Kidney (tissue), 14 donors: ENCODE data around the gene MYL3. TPM values are rescaled to one million over a fixed set of nuclear protein-coding genes. Genes with fewer than 3 reads are reported as not detected.

Experiments used
- DNase-seq, 5 donors: peaks; one replicate each; pipeline ENCODE4 v3.0.0-alpha.2; 2013 to 2020
- FAIRE-seq: peaks from 2 replicates; lab custom pipeline; 2012; peaks lifted over from hg19 to GRCh38; lab: Jason Lieb, UNC
- H3K27ac ChIP-seq, 2 donors: one replicate each; pipeline ENCODE4 v1.7.0; 2013; ENCODE audit warnings: low read depth in 2 of 2, low read length in 2 of 2, inconsistent platforms in 1 of 2
- H3K27me3 ChIP-seq: one replicate; pipeline ENCODE4 v1.7.1; 2013; ENCODE audit warnings: low read length, inconsistent platforms; ENCODE audit not compliant: control insufficient read depth, insufficient read depth
- H3K36me3 ChIP-seq, 3 donors: one replicate each; pipeline versions ENCODE4 v1.7.0 to v1.7.1; 2013; ENCODE audit warnings: low read length in 3 of 3, control low read depth in 1 of 3, inconsistent platforms in 1 of 3; ENCODE audit not compliant: insufficient read depth in 3 of 3, control insufficient read depth in 2 of 3
- H3K4me1 ChIP-seq, 3 donors: one replicate each; pipeline versions ENCODE4 v1.7.0 to v1.7.1; 2013; ENCODE audit warnings: low read length in 3 of 3, inconsistent platforms in 1 of 3, low read depth in 1 of 3; ENCODE audit not compliant: control insufficient read depth in 2 of 3, insufficient read depth in 2 of 3
- H3K4me3 ChIP-seq, 3 donors: one replicate each; pipeline versions ENCODE4 v1.7.0 to v1.8.1; 2013; ENCODE audit warnings: low read length in 3 of 3, control low read depth in 1 of 3, inconsistent platforms in 1 of 3
- H3K9ac ChIP-seq, 3 donors: one replicate each; pipeline versions ENCODE4 v1.7.0 to v1.7.1; 2013; ENCODE audit warnings: low read length in 3 of 3, control low read depth in 1 of 3, inconsistent platforms in 1 of 3
- H3K9me3 ChIP-seq, 3 donors: one replicate each; pipeline versions ENCODE4 v1.7.0 to v1.7.1; 2013; ENCODE audit warnings: low read length in 3 of 3, control low read depth in 1 of 3, inconsistent platforms in 1 of 3; ENCODE audit not compliant: control insufficient read depth in 2 of 3, insufficient read depth in 1 of 3
- intact Hi-C: fragments of 100-400 bp; cut with DNase I; formaldehyde crosslinking; loops from one replicate; pipeline ENCODE4 v1.11.1; 2022
- polyA plus RNA-seq: library from polyadenylated mRNA; stranded (reverse); fragments of 350-450 nt; fragmentation: Illumina TruSeq; extraction: RNeasy Lipid Tissue Mini Kit (QIAGEN cat#74804); gene quantifications from one replicate; pipeline ENCODE4 v1.2.3, GENCODE V29; 2014; ENCODE audit warnings: low read depth, low replicate concordance; ENCODE audit not compliant: insufficient read depth
- total RNA-seq: library from RNA; stranded (reverse); fragmentation: NEBNext Ultra II Directional; extraction: Animal tissue kit (Norgen Biotek cat#: 25700); gene quantifications from one replicate; pipeline ENCODE4 v1.2.1, GENCODE V29; 2021
- TF ChIP-seq, protein P1 (sequence below): IDR thresholded peaks from 3 replicates; pipeline ENCODE4 v1.5.1; 2012; ENCODE audit warnings: mild to moderate bottlenecking, moderate library complexity, borderline replicate concordance; ENCODE audit not compliant: insufficient read depth; ENCODE audit errors: extremely low read depth
- donor health status: control.
- donor health status: control.
- donor health status: control.
- donor health status: control.
- donor health status: control.
- donor health status: DM: yes; HTN: yes; CAD: no.
- donor health status: Normal renal cell carcinoma (clear cell type).

The MYL3 gene
- total and polyA plus RNA-seq, 2 donors from 2014 or later = 41.3 to 81.9 TPM

DNA sequence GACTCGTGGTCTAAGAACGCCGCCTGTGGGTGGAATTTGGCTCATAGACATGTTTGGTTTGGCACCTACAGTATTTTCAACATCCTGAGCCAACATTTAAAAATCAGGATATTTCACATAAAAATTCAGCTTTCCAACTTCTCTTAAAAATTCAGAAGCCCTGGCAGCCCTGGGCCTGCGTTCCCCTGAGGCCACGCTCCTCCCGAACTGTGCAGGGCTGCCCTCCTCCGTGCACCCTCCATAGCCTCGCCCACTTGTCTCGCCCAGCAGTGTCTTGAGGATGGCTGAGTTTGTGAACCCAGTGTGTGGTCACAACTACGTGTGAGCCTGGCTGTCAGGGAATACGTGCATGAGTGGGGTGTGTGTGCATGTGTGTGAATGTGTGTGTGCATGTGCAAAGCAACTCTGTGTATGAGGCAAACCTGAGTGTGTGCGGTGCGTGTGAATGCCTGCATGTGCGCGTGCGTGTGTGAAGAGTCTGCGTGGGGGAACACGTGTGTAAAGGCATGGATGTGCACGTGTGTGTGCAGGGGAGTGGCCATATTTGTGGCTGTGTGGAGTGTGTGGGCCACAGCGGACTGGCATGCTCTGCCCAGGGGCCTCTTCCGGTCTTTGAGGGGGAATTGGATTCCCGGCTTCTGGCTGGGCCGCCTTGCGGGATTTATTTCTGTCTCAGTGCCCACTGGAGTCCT lies 45.2 kb upstream of the MYL3 start:
- H3K4me3 ChIP-seq = no peak overlapping the region
- H3K36me3 ChIP-seq = no peaks in the 10 kb centered on the region
- intact Hi-C loops = no loop called here
- no peaks in the 10 kb centered on the region for H3K27me3 ChIP-seq
- peaks cover 0 to 20% (median 8%) of the 10 kb centered on the region in 3 donors for H3K4me1 ChIP-seq
- H3K9ac ChIP-seq = no peak overlapping the region
- TF ChIP-seq, protein P1, sequence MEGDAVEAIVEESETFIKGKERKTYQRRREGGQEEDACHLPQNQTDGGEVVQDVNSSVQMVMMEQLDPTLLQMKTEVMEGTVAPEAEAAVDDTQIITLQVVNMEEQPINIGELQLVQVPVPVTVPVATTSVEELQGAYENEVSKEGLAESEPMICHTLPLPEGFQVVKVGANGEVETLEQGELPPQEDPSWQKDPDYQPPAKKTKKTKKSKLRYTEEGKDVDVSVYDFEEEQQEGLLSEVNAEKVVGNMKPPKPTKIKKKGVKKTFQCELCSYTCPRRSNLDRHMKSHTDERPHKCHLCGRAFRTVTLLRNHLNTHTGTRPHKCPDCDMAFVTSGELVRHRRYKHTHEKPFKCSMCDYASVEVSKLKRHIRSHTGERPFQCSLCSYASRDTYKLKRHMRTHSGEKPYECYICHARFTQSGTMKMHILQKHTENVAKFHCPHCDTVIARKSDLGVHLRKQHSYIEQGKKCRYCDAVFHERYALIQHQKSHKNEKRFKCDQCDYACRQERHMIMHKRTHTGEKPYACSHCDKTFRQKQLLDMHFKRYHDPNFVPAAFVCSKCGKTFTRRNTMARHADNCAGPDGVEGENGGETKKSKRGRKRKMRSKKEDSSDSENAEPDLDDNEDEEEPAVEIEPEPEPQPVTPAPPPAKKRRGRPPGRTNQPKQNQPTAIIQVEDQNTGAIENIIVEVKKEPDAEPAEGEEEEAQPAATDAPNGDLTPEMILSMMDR = peak; percentile 40
- H3K27ac ChIP-seq = no peak overlapping the region
- no peak for FAIRE-seq
- DNase-seq = peak in 3 of 5 donors; percentile 44 to 87 (median 68)
- no peaks in the 10 kb centered on the region for H3K9me3 ChIP-seq

DNA sequence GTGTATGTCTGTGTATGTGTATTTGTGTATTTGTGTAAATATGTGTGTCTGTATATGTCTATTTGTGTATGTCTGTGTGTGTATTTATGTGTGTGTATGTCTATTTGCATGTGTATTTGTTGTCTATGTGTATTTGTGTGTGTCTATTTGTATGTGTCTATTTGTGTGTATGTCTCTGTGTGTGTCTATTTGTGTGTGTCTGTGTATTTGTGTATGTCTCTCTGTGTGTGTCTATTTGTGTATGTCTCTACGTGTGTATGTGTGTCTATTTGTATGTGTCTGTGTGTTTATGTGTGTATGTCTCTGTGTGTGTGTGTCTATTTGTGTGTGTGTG lies 44.7 kb upstream of the MYL3 start:
- Histone ChIP-seq H3K4me3 (no peak overlapping the region), H3K27ac (no peak overlapping the region), H3K4me1 (peaks cover 0 to 19% (median 8%) of the 10 kb centered on the region in 3 donors), H3K9ac (no peak overlapping the region), H3K36me3 (no peaks in the 10 kb centered on the region), H3K9me3 (no peaks in the 10 kb centered on the region), H3K27me3 (no peaks in the 10 kb centered on the region)
- FAIRE-seq (no peak), DNase-seq (no peak)
- TF ChIP-seq, protein P1 = no peak
- intact Hi-C loops = no loop called here

DNA sequence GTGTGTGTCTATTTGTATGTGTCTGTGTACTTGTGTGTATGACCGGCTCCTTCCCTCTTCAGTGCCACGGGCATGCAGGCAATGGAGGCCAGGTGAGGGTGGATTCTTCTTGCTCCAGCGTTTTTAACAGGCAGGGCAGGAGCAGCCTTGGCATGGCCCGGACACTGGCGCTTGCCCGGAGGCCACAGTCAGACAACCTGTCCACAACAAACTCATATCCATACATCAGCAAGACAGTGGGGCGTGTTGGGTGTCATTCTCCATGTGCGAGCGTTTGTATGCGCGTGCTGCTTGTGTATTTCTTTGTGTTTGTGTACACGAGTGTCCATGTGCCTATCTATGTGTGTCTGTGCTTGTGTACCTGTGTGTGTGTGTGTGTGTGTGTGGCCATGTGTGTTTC lies 44.0 kb upstream of the MYL3 start:
- Histone ChIP-seq H3K9me3 (no peaks in the 10 kb centered on the region), H3K27me3 (no peaks in the 10 kb centered on the region), H3K4me1 (peaks cover 0 to 19% (median 8%) of the 10 kb centered on the region in 3 donors), H3K36me3 (no peaks in the 10 kb centered on the region), H3K9ac (no peak overlapping the region), H3K27ac (no peak overlapping the region), H3K4me3 (no peak overlapping the region)
- no peak for FAIRE-seq
- TF ChIP-seq, protein P1 = no peak
- intact Hi-C loops = no loop called here
- DNase-seq = peak in 2 of 5 donors; percentile 31 to 56
